Measurements from ENCODE around the gene SLC39A11. TPM values are rescaled to one million over a fixed set of nuclear protein-coding genes. Genes with fewer than 3 reads are reported as not detected.

SLC39A11 gene
- total RNA-seq, 1 experiment from 2014 or later = 15.8 TPM

DNA sequence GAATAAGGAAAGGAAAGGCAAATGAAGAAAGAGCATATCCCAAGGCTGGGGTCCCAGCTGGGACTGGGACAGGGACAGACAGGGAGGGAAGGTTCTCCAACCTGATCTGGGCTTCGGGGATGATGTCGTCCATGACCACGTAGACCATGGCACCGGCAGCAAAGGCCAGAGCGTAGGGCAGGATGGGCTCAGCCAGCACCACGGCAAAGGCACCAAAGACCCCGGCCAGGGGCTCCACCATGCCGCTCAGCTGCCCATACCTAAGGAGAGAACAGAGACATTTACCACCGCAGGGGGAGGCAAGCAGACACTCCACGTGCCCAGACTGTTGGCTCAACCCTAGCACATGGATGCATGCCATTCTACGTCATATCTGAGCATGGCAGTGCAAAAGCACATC is 443.8 kb downstream of the SLC39A11 start:
- Mint-ChIP-seq H3K4me1 (ENCODE audit: insufficient read depth, unreplicated experiment) (no peaks in the 10 kb centered on the region), H3K9me3 (ENCODE audit: unreplicated experiment) (no peaks in the 10 kb centered on the region), H3K36me3 (ENCODE audit: insufficient read depth, unreplicated experiment) (no peaks in the 10 kb centered on the region), H3K4me3 (ENCODE audit: unreplicated experiment) (no peak overlapping the region), H3K27me3 (ENCODE audit: insufficient read depth, unreplicated experiment) (no peaks in the 10 kb centered on the region), H3K27ac (ENCODE audit: low read depth, unreplicated experiment) (no peak overlapping the region)
- TF ChIP-seq CTCF (IDR thresholded peaks at IDR 0.05; ENCODE audit: unreplicated experiment) = no peak
- ChIA-PET POLR2A (interaction anchor here (0.7 kb wide), 1 partner anchor 56 kb away, joined by 3 read pairs; no protein-coding TSS in a partner anchor), CTCF (interaction anchor here (0.7 kb wide), 1 partner anchor 92 kb away, joined by 4 read pairs; no protein-coding TSS in a partner anchor)
- intact Hi-C loops (cut with micrococcal nuclease) = no loop called here
- no peak for DNase-seq (ENCODE audit: unreplicated experiment)
- no TSS peak for BruUV-seq (replicated peaks)

DNA sequence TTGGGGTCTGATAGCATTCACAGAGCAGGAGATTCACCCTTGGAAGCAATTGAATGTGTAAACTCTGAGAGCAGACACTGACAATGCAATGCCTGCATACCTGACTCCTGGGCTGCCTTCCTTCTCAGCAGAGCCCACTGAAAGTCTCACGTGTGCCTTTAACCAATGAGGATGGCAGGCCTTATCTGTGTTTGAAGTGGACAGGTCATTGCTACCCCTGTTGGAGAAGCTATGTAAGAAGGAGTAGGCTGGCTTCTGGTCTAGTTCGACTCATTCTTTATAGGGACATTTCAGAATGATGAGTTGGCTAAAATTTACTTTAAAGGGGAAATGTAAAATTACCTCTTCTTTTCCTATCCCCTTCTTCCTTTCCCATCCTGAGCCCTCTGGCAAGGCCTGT is 446.3 kb downstream of the SLC39A11 start:
- Mint-ChIP-seq H3K27ac (ENCODE audit: low read depth, unreplicated experiment) (no peak overlapping the region), H3K36me3 (ENCODE audit: insufficient read depth, unreplicated experiment) (no peaks in the 10 kb centered on the region), H3K27me3 (ENCODE audit: insufficient read depth, unreplicated experiment) (no peaks in the 10 kb centered on the region), H3K4me1 (ENCODE audit: insufficient read depth, unreplicated experiment) (no peaks in the 10 kb centered on the region), H3K9me3 (ENCODE audit: unreplicated experiment) (no peaks in the 10 kb centered on the region), H3K4me3 (ENCODE audit: unreplicated experiment) (no peak overlapping the region)
- BruUV-seq (replicated peaks) = no TSS peak
- ChIA-PET CTCF (no interaction called here), POLR2A (no interaction called here)
- intact Hi-C loops (cut with micrococcal nuclease) = no loop called here
- TF ChIP-seq CTCF (IDR thresholded peaks at IDR 0.05; ENCODE audit: unreplicated experiment) = no peak
- DNase-seq (ENCODE audit: unreplicated experiment) = no peak

DNA sequence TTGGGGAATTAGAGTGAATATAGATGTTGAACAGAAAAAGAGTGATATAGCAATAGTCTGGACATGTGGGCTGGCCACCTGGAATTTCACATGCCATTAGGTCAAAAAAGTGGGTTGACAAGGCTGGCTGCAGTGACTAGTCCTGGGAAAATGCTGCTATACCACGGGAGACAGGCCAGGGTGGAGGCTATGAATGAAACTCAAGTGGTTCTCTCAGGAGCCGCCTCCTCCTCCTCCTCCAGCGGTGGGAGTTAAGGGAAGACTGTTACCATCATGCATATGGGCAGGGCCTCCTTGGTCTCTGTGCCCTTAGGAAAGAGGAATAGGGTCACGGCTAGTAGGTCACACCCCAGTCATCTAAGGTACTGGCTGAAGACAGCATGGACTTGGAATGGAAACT is 448.0 kb downstream of the SLC39A11 start:
- Mint-ChIP-seq H3K36me3 (ENCODE audit: insufficient read depth, unreplicated experiment) (no peaks in the 10 kb centered on the region), H3K27ac (ENCODE audit: low read depth, unreplicated experiment) (no peak overlapping the region), H3K4me1 (ENCODE audit: insufficient read depth, unreplicated experiment) (no peaks in the 10 kb centered on the region), H3K27me3 (ENCODE audit: insufficient read depth, unreplicated experiment) (no peaks in the 10 kb centered on the region), H3K4me3 (ENCODE audit: unreplicated experiment) (no peak overlapping the region), H3K9me3 (ENCODE audit: unreplicated experiment) (no peaks in the 10 kb centered on the region)
- ChIA-PET CTCF (interaction anchor here (0.7 kb wide), 1 partner anchor 27 kb away, joined by 3 read pairs; no protein-coding TSS in a partner anchor), POLR2A (interaction anchor here (0.9 kb wide), 1 partner anchor 79 kb away, joined by 3 read pairs; no protein-coding TSS in a partner anchor)
- no peak for DNase-seq (ENCODE audit: unreplicated experiment)
- intact Hi-C loops (cut with micrococcal nuclease) = no loop called here
- TF ChIP-seq CTCF (IDR thresholded peaks at IDR 0.05; ENCODE audit: unreplicated experiment) = no peak
- BruUV-seq (replicated peaks) = no TSS peak

DNA sequence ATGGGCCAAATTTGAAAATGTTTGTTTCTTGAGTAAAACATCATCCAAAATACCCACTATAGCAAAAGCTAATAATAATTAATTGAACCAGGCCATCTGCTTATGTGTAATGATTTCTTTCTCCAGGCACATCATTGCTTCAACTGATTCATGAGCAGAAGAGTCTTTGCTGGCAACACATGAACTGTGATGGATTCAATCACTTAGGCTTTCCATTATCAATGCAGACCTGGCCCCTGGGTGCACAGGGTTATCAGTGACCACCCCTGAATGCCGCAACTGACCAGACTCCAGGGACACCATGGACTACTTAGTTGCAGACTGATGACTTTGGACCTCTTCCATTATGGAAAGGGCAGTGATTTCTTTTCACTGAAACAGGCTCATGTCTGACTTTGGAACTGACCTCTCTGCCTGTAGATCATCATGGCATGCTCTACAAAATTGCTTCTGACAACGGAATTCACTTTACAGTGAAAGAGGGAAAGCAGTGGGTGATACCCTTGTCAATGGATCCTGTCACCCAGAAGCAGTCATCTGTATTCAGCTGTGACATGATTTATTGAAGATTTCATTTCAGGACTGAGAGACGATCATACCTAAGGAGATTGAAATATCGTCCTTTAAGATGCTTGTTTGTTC is 448.8 kb downstream of the SLC39A11 start:
- no peaks in the 10 kb centered on the region for H3K4me1 Mint-ChIP-seq (ENCODE audit: insufficient read depth, unreplicated experiment)
- ChIA-PET POLR2A (interaction anchor here (1.2 kb wide), 1 partner anchor 10 kb away, joined by 5 read pairs; no protein-coding TSS in a partner anchor), CTCF (no interaction called here)
- H3K9me3 Mint-ChIP-seq (ENCODE audit: unreplicated experiment) = no peaks in the 10 kb centered on the region
- no peak overlapping the region for H3K4me3 Mint-ChIP-seq (ENCODE audit: unreplicated experiment)
- no peak for TF ChIP-seq CTCF (IDR thresholded peaks at IDR 0.05; ENCODE audit: unreplicated experiment)
- no peaks in the 10 kb centered on the region for H3K27me3 Mint-ChIP-seq (ENCODE audit: insufficient read depth, unreplicated experiment)
- intact Hi-C loops (cut with micrococcal nuclease) = no loop called here
- DNase-seq (ENCODE audit: unreplicated experiment) = no peak
- BruUV-seq (replicated peaks) = no TSS peak
- no peaks in the 10 kb centered on the region for H3K36me3 Mint-ChIP-seq (ENCODE audit: insufficient read depth, unreplicated experiment)
- no peak overlapping the region for H3K27ac Mint-ChIP-seq (ENCODE audit: low read depth, unreplicated experiment)
